Endodermal cell (in vitro differentiated cells): ENCODE data around the gene KIF5C. TPM values are rescaled to one million over a fixed set of nuclear protein-coding genes. Genes with fewer than 3 reads are reported as not detected.
A peak's percentile ranks its signal among the peaks of the same experiment; 100 is the strongest.

ENCODE experiments used
- DNase-seq: peaks from one replicate; pipeline ENCODE4 v3.0.0-alpha.2; 2017
- H3K27ac ChIP-seq: 2 replicates; pipeline ENCODE4 v1.5.1; 2013; ENCODE audit warnings: mild to moderate bottlenecking, low read depth, low read length, moderate library complexity
- H3K27me3 ChIP-seq: 2 replicates; pipeline ENCODE4 v1.6.1; 2013; ENCODE audit warnings: mild to moderate bottlenecking, low read length, moderate library complexity; ENCODE audit not compliant: insufficient read depth, control insufficient read depth, poor library complexity, severe bottlenecking
- H3K36me3 ChIP-seq: 2 replicates; pipeline ENCODE4 v1.7.0; 2013; ENCODE audit warnings: mild to moderate bottlenecking, low read length, moderate library complexity; ENCODE audit not compliant: control insufficient read depth, insufficient read depth
- H3K4me1 ChIP-seq: one replicate; pipeline ENCODE4 v1.7.0; 2013; ENCODE audit warnings: low read length; ENCODE audit not compliant: control insufficient read depth, insufficient read depth
- H3K4me3 ChIP-seq: 2 replicates; pipeline ENCODE4 v1.5.1; 2013; ENCODE audit warnings: mild to moderate bottlenecking, low read length, moderate library complexity
- H3K9ac ChIP-seq: 2 replicates; pipeline ENCODE4 v1.6.1; 2013; ENCODE audit warnings: mild to moderate bottlenecking, low read length, moderate library complexity; ENCODE audit not compliant: poor library complexity, severe bottlenecking; ENCODE audit errors: extremely low read depth
- H3K9me3 ChIP-seq: 2 replicates; pipeline ENCODE4 v1.6.1; 2013; ENCODE audit warnings: mild to moderate bottlenecking, low read length, moderate library complexity; ENCODE audit not compliant: control insufficient read depth
- H3K27ac Mint-ChIP-seq: 2 replicates; pipeline ENCODE4 v1.8.0; 2020; ENCODE audit warnings: mixed read lengths
- H3K27me3 Mint-ChIP-seq: 2 replicates; pipeline ENCODE4 v1.8.0; 2021; ENCODE audit warnings: mild to moderate bottlenecking, mixed read lengths; ENCODE audit not compliant: insufficient read depth
- H3K36me3 Mint-ChIP-seq: 2 replicates; pipeline ENCODE4 v1.8.0; 2020; ENCODE audit warnings: low read depth, mixed read lengths
- H3K4me1 Mint-ChIP-seq: 2 replicates; pipeline ENCODE4 v1.8.0; 2020; ENCODE audit warnings: mixed read lengths
- H3K4me3 Mint-ChIP-seq: 2 replicates; pipeline ENCODE4 v1.8.0; 2020; ENCODE audit warnings: mild to moderate bottlenecking, moderate library complexity, mixed read lengths
- H3K9me3 Mint-ChIP-seq: 2 replicates; pipeline ENCODE4 v1.8.0; 2020; ENCODE audit warnings: mild to moderate bottlenecking, mixed read lengths
- CTCF ChIP-seq: fragments of 200-600 bp; sonication (generic); conservative IDR thresholded peaks from 2 replicates; pipeline ENCODE4 v1.5.0; 2021; ENCODE audit warnings: antibody characterized with exemption, mild to moderate bottlenecking
- WGBS, 2 experiments: methylation state at CpG; one replicate each; pipeline versions ENCODE4 v1.1.5 to v1.1.7; 2013; ENCODE audit warnings: missing lambda C conversion rate in 2 of 2, mixed read lengths in 1 of 2; ENCODE audit not compliant: insufficient coverage in 1 of 2, insufficient read length in 1 of 2; 5-methylcytosine and 5-hydroxymethylcytosine counted together
- total RNA-seq, 2 donors: library from RNA; stranded (reverse); fragmentation: NEBNext Ultra II Directional in 1 of 2; extraction: Animal tissue kit (Norgen Biotek cat#: 25700) in 1 of 2; gene quantifications; 2 replicates in 1 of 2; 3 replicates in 1 of 2; pipeline ENCODE4 v1.2.1, GENCODE V29; 2021

KIF5C gene
- total RNA-seq, 2 donors from 2014 or later: 39.1 to 41.9 TPM

GRCh38 chr2:148926981-148927401 is 52.0 kb downstream of the KIF5C start:
- Histone ChIP-seq H3K27ac (no peak overlapping the region), H3K4me3 (no peak overlapping the region), H3K4me1 (peaks cover 5% of the 10 kb centered on the region), H3K9ac (no peak overlapping the region), H3K36me3 (peaks cover 55% of the 10 kb centered on the region), H3K27me3 (peaks cover 36% of the 10 kb centered on the region), H3K9me3 (no peaks in the 10 kb centered on the region)
- no peak overlapping the region for H3K4me3 Mint-ChIP-seq
- peaks cover 24% of the 10 kb centered on the region for H3K27me3 Mint-ChIP-seq
- H3K4me1 Mint-ChIP-seq: peaks cover 26% of the 10 kb centered on the region
- DNase-seq: no peak
- H3K27ac Mint-ChIP-seq: no peak overlapping the region
- TF ChIP-seq CTCF: peak; percentile 6
- 92 to 94% methylated on average over 9 to 11 of the region's 11 CpGs for WGBS, 2 experiments
- H3K36me3 Mint-ChIP-seq: peaks cover 16% of the 10 kb centered on the region
- H3K9me3 Mint-ChIP-seq: no peaks in the 10 kb centered on the region

GRCh38 chr2:148928395-148928794 is 53.4 kb downstream of the KIF5C start:
- Histone ChIP-seq H3K4me1 (peaks cover 5% of the 10 kb centered on the region), H3K27ac (no peak overlapping the region), H3K36me3 (peaks cover 53% of the 10 kb centered on the region), H3K4me3 (no peak overlapping the region), H3K9me3 (no peaks in the 10 kb centered on the region), H3K9ac (no peak overlapping the region), H3K27me3 (peaks cover 50% of the 10 kb centered on the region)
- 82 to 85% methylated on average over 3 of the region's 3 CpGs for WGBS, 2 experiments
- H3K36me3 Mint-ChIP-seq: peaks cover 16% of the 10 kb centered on the region
- H3K4me3 Mint-ChIP-seq: no peak overlapping the region
- peak overlapping the region; percentile 50 for H3K27ac Mint-ChIP-seq
- no peak for TF ChIP-seq CTCF
- peaks cover 24% of the 10 kb centered on the region for H3K27me3 Mint-ChIP-seq
- no peaks in the 10 kb centered on the region for H3K9me3 Mint-ChIP-seq
- no peak for DNase-seq
- peaks cover 22% of the 10 kb centered on the region for H3K4me1 Mint-ChIP-seq

GRCh38 chr2:148930046-148930775 is 55.2 kb downstream of the KIF5C start:
- no peak for TF ChIP-seq CTCF
- H3K4me1 Mint-ChIP-seq: peaks cover 19% of the 10 kb centered on the region
- Histone ChIP-seq H3K36me3 (peaks cover 54% of the 10 kb centered on the region), H3K4me3 (no peak overlapping the region), H3K4me1 (peaks cover 5% of the 10 kb centered on the region), H3K9ac (no peak overlapping the region), H3K27me3 (peaks cover 68% of the 10 kb centered on the region), H3K9me3 (no peaks in the 10 kb centered on the region), H3K27ac (no peak overlapping the region)
- no peak overlapping the region for H3K27ac Mint-ChIP-seq
- H3K27me3 Mint-ChIP-seq: peaks cover 24% of the 10 kb centered on the region
- H3K9me3 Mint-ChIP-seq: no peaks in the 10 kb centered on the region
- H3K36me3 Mint-ChIP-seq: peaks cover 16% of the 10 kb centered on the region
- DNase-seq: no peak
- no peak overlapping the region for H3K4me3 Mint-ChIP-seq
- 92 to 95% methylated on average over 9 of the region's 9 CpGs for WGBS, 2 experiments
